B cell (primary cell): ENCODE measurements around the gene AGAP1. TPM values are rescaled to one million over a fixed set of nuclear protein-coding genes. Genes with fewer than 3 reads are reported as not detected.

Experiments
- ATAC-seq: fragments of 200-7000 bp; cut with Tn5 transposase; one replicate; pipeline ENCODE4 v1.10.0; 2021; ENCODE audit warnings: low read depth, mild to moderate bottlenecking, moderate number of reproducible peaks, moderate library complexity
- CTCF ChIA-PET: fragments of 350-600 bp; sonication (Branson Sonifier 250); formaldehyde crosslinking; loops from one replicate; lab custom pipeline; 2021; ENCODE audit warnings: antibody characterized with exemption, inconsistent platforms; lab: Charles Lee
- POLR2A ChIA-PET: fragments of 350-600 bp; sonication (Branson Sonifier 250); formaldehyde crosslinking; loops from one replicate; lab custom pipeline; 2021; ENCODE audit warnings: antibody characterized with exemption; lab: Charles Lee
- DNase-seq: peaks from one replicate; pipeline ENCODE4 v3.0.0; 2013
- H2AFZ ChIP-seq: 2 replicates; pipeline ENCODE4 v1.6.1; 2012; ENCODE audit warnings: mild to moderate bottlenecking, low read depth, low read length; ENCODE audit not compliant: insufficient read depth, poor library complexity, severe bottlenecking
- H3K27ac ChIP-seq, 2 donors: 1 replicate in 1 of 2; 2 replicates in 1 of 2; pipeline ENCODE4 v1.5.1; 2012 to 2013; ENCODE audit warnings: low read length in 2 of 2, mild to moderate bottlenecking in 2 of 2, moderate library complexity in 1 of 2
- H3K27me3 ChIP-seq, 4 experiments: fragments of 200-600 bp in 1 of 4; sonication (generic) in 1 of 4; replicated peaks in 1 of 4; 1 replicate in 2 of 4; 2 replicates in 2 of 4; pipeline versions ENCODE4 v1.6.1 to v1.7.0; 2013 to 2016; ENCODE audit warnings: low read length in 3 of 4, mild to moderate bottlenecking in 2 of 4, mixed read lengths in 1 of 4, moderate library complexity in 1 of 4; ENCODE audit not compliant: insufficient read depth in 4 of 4, control insufficient read depth in 3 of 4; ENCODE audit errors: control extremely low read depth in 1 of 4
- H3K36me3 ChIP-seq, 2 experiments: replicated peaks in 1 of 2; 1 replicate in 1 of 2; 2 replicates in 1 of 2; pipeline versions ENCODE4 v1.6.1 to v1.7.1; 2013; ENCODE audit warnings: low read length in 1 of 2; ENCODE audit not compliant: insufficient read depth in 2 of 2, control insufficient read depth in 1 of 2; ENCODE audit errors: control extremely low read depth in 1 of 2, extremely low read depth in 1 of 2
- H3K4me1 ChIP-seq, 2 donors: fragments of 200-600 bp in 1 of 2; sonication (generic) in 1 of 2; 1 replicate in 1 of 2; 2 replicates in 1 of 2; pipeline versions ENCODE4 v1.5.1 to v1.6.1; 2013 to 2017; ENCODE audit warnings: low read length in 2 of 2; ENCODE audit not compliant: control insufficient read depth in 2 of 2, insufficient read depth in 2 of 2
- H3K4me2 ChIP-seq: replicated peaks from 2 replicates; pipeline ENCODE3; 2012; ENCODE audit warnings: mild to moderate bottlenecking, low read depth, low read length; ENCODE audit not compliant: poor library complexity, severe bottlenecking
- H3K4me3 ChIP-seq, 5 experiments: fragments of 200-600 bp in 1 of 5; sonication (generic) in 1 of 5; 1 replicate in 3 of 5; 2 replicates in 2 of 5; pipeline versions ENCODE4 v1.5.1 to v1.7.0; 2011 to 2016; ENCODE audit warnings: low read length in 4 of 5, mild to moderate bottlenecking in 4 of 5, low read depth in 2 of 5, control low read depth in 1 of 5, moderate library complexity in 1 of 5; ENCODE audit not compliant: insufficient read depth in 1 of 5; ENCODE audit errors: control extremely low read depth in 1 of 5, extremely low read depth in 1 of 5
- H3K79me2 ChIP-seq: fragments of 200-600 bp; sonication (generic); one replicate; pipeline ENCODE4 v1.6.0; 2016; ENCODE audit warnings: low read length; ENCODE audit not compliant: control insufficient read depth, insufficient read depth
- H3K9ac ChIP-seq: fragments of 200-600 bp; sonication (generic); 2 replicates; pipeline ENCODE4 v1.6.1; 2017; ENCODE audit warnings: mild to moderate bottlenecking, low read length, moderate library complexity
- H3K9me3 ChIP-seq, 3 donors: one replicate each; pipeline versions ENCODE4 v1.6.1 to v1.7.1; 2013; ENCODE audit warnings: low read length in 2 of 3; ENCODE audit not compliant: control insufficient read depth in 2 of 3, insufficient read depth in 1 of 3; ENCODE audit errors: control extremely low read depth in 1 of 3
- H4K20me1 ChIP-seq: 2 replicates; pipeline ENCODE4 v1.6.0; 2012; ENCODE audit warnings: mild to moderate bottlenecking, low read length; ENCODE audit not compliant: insufficient read depth, control insufficient read depth, poor library complexity, severe bottlenecking
- H3K27ac Mint-ChIP-seq: one replicate; pipeline ENCODE4 v1.8.0; 2021; ENCODE audit warnings: mixed read lengths
- H3K27me3 Mint-ChIP-seq: one replicate; pipeline ENCODE4 v1.8.0; 2021; ENCODE audit warnings: mixed read lengths
- H3K4me1 Mint-ChIP-seq: one replicate; pipeline ENCODE4 v1.8.0; 2021; ENCODE audit warnings: mixed read lengths
- H3K4me3 Mint-ChIP-seq: one replicate; pipeline ENCODE4 v1.8.0; 2021; ENCODE audit warnings: mixed read lengths
- H3K9me3 Mint-ChIP-seq: one replicate; pipeline ENCODE4 v1.8.0; 2022; ENCODE audit warnings: mixed read lengths; ENCODE audit not compliant: insufficient read depth
- EZH2 ChIP-seq: IDR thresholded peaks from 2 replicates; pipeline ENCODE4 v1.6.1; 2012; ENCODE audit warnings: borderline replicate concordance, low read depth, mild to moderate bottlenecking, moderate library complexity, low read length; ENCODE audit not compliant: insufficient read depth, poor library complexity, severe bottlenecking
- WGBS: methylation state at CpG from one replicate; pipeline ENCODE4 v1.1.5; 2013; ENCODE audit warnings: missing lambda C conversion rate; ENCODE audit not compliant: insufficient coverage; 5-methylcytosine and 5-hydroxymethylcytosine counted together
- intact Hi-C: fragments of 100-400 bp; cut with micrococcal nuclease; formaldehyde crosslinking; loops from one replicate; pipeline ENCODE4 v1.10.0; 2022
- polyA plus RNA-seq: library from polyadenylated mRNA; depleted of rRNA; stranded (reverse); fragments of >200 nt; gene quantifications from 2 replicates; pipeline ENCODE4 v1.2.3, GENCODE V29; 2012
- total RNA-seq, 2 donors: library from RNA; stranded (reverse); fragments of 120-200 nt in 1 of 2; gene quantifications; 1 replicate in 1 of 2; 2 replicates in 1 of 2; pipeline versions ENCODE4 v1.2.3 to v1.2.4, GENCODE V29; 2013 to 2022
- TF ChIP-seq, protein P1 (sequence below): fragments of 200-600 bp; IDR thresholded peaks from one replicate; pipeline ENCODE4 v1.8.0; 2022; ENCODE audit warnings: antibody characterized with exemption, mild to moderate bottlenecking

The AGAP1 gene
- total and polyA plus RNA-seq, 2 donors (not counting 1 experiment from before 2014, with no cell fraction given), result 0.01 TPM; not detected in 1

DNA sequence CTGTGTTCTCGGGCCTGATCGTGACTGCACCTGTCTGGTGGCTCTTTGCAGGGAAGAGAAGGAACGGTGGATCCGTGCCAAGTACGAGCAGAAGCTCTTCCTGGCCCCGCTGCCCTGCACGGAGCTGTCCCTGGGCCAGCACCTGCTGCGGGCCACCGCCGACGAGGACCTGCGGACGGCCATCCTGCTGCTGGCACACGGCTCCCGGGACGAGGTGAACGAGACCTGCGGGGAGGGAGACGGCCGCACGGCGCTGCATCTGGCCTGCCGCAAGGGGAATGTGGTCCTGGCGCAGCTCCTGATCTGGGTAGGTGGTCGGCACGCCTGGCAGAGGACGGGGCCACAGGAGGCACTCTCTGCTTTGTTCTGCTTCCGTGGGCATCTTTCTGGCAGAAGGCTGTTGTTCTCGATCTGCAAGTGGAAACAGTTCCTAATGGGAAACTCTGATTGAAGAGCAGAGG lies 626.3 kb downstream of the AGAP1 start:
- H3K4me2 ChIP-seq, result no peak overlapping the region
- H3K27me3 ChIP-seq, result no peaks in the 10 kb centered on the region
- Mint-ChIP-seq H3K4me1 (no peaks in the 10 kb centered on the region), H3K9me3 (no peaks in the 10 kb centered on the region), H3K27me3 (peaks cover 11% of the 10 kb centered on the region), H3K27ac (no peak overlapping the region), H3K4me3 (no peak overlapping the region)
- WGBS, result 78% methylated on average over 29 of the region's 29 CpGs
- ChIA-PET CTCF (no interaction called here), POLR2A (no interaction called here)
- H3K9me3 ChIP-seq, result peaks cover 0 to 7% (median 0%) of the 10 kb centered on the region in 3 donors
- no peak overlapping the region for H3K27ac ChIP-seq
- ATAC-seq, result no peak
- H4K20me1 ChIP-seq, result no peaks in the 10 kb centered on the region
- no peak for DNase-seq
- no peaks in the 10 kb centered on the region for H3K36me3 ChIP-seq
- H3K79me2 ChIP-seq, result no peaks in the 10 kb centered on the region
- H2AFZ ChIP-seq, result no peak overlapping the region
- TF ChIP-seq, protein P1, sequence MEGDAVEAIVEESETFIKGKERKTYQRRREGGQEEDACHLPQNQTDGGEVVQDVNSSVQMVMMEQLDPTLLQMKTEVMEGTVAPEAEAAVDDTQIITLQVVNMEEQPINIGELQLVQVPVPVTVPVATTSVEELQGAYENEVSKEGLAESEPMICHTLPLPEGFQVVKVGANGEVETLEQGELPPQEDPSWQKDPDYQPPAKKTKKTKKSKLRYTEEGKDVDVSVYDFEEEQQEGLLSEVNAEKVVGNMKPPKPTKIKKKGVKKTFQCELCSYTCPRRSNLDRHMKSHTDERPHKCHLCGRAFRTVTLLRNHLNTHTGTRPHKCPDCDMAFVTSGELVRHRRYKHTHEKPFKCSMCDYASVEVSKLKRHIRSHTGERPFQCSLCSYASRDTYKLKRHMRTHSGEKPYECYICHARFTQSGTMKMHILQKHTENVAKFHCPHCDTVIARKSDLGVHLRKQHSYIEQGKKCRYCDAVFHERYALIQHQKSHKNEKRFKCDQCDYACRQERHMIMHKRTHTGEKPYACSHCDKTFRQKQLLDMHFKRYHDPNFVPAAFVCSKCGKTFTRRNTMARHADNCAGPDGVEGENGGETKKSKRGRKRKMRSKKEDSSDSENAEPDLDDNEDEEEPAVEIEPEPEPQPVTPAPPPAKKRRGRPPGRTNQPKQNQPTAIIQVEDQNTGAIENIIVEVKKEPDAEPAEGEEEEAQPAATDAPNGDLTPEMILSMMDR, result no peak
- no peak for TF ChIP-seq EZH2
- intact Hi-C loops, result no loop called here
- no peak overlapping the region for H3K4me3 ChIP-seq
- no peaks in the 10 kb centered on the region for H3K4me1 ChIP-seq
- no peak overlapping the region for H3K9ac ChIP-seq

GRCh38 chr2:236120829-236121228 lies 627.0 kb downstream of the AGAP1 start:
- H3K27me3 Mint-ChIP-seq, result peaks cover 11% of the 10 kb centered on the region
- Histone ChIP-seq H3K9me3 (peaks cover 0 to 7% (median 0%) of the 10 kb centered on the region in 3 donors), H2AFZ (no peak overlapping the region), H3K4me3 (no peak overlapping the region), H3K27ac (no peak overlapping the region), H3K79me2 (no peaks in the 10 kb centered on the region), H3K9ac (no peak overlapping the region), H3K4me2 (no peak overlapping the region), H3K4me1 (no peaks in the 10 kb centered on the region), H4K20me1 (no peaks in the 10 kb centered on the region), H3K36me3 (no peaks in the 10 kb centered on the region), H3K27me3 (no peaks in the 10 kb centered on the region)
- intact Hi-C loops, result no loop called here
- 80% methylated on average over 4 of the region's 5 CpGs for WGBS
- ATAC-seq, result no peak
- H3K4me1 Mint-ChIP-seq, result no peaks in the 10 kb centered on the region
- TF ChIP-seq, protein P1, result no peak
- no peak for TF ChIP-seq EZH2
- ChIA-PET POLR2A (no interaction called here), CTCF (no interaction called here)
- H3K4me3 Mint-ChIP-seq, result no peak overlapping the region
- H3K9me3 Mint-ChIP-seq, result no peaks in the 10 kb centered on the region
- H3K27ac Mint-ChIP-seq, result no peak overlapping the region
- no peak for DNase-seq
